Stimulated activated CD4-positive, alpha-beta T cell treated with anti-CD3 and anti-CD28 coated beads, Interleukin-4, amount 100 ng/mL, for 24 hours (primary cell): ENCODE measurements around the gene HHLA2.
"Not testable (repeated sequence)": the region's sequence is repeated elsewhere in the genome, so short reads cannot be mapped to it uniquely, and the experiment has no call there.

ENCODE experiments used
- DNase-seq: peaks from one replicate; pipeline ENCODE4 v3.0.0-alpha.2; 2020

Gene HHLA2

DNA sequence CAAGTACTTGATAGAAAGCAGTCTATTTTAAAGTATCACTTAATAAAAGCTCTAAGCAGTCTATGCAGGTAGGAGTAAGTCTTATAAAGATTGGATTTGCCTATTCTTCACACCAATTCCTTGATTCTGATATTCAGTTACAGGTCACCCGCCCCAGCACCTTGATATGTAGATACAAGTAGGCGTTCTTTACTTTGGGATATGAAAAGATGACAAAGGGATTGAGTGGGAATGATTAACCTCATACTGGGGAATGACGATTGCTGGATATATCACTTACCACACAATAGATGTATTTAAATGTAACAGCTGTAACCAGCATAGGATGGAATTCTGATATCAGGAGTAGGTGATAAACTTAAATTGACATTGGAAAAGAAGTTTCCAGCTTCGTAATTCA lies 47.1 kb downstream of the HHLA2 start:
- DNase-seq = no peak

- no peak for DNase-seq
These were observed 49.3 kb downstream of the HHLA2 start for GRCh38 chr3:108345492-108346205.

DNA sequence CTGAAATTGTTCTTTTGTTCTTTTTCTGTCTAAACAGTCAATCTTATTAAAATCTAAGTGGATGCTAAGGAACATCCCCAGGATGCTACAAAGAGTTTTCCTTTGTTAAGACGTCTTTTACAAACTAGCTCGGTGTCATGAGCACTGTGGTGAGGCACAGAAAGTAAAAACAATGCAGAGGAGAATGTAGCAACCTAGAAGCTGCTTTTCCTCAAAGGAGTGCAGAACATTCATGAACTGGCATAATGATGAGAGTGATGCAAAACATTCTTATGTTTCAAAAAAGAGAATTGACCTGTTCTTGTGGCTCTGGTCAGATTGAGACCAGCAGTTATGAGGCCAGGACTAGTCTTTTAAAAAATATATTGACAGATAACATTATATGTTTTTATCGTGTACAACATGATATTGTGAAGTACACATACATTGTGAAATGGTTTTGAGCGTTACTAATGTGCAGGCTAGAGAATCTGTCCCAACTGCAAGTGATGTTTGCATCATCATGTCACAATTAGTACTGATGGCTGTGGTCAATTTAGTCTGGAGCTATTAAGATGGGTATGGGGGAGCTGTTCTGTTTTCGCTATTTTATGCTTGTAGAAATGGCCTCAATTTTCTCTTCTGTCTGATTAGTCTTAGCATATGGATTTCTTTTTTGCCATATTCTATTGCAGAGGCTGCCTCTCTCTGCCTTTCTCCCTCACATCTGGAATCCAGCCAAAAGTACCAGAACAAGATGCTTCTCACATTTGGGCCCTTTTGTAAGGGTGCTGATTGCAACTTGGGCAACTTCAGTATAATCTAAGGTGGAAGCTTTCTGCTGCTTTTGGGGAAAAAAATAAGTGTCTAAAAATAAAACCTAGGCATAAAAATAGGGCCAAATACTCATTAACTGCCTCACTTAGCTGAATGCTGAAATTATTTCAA lies 50.2 kb downstream of the HHLA2 start:
- no peak for DNase-seq

- DNase-seq = no peak
These were observed 55.8 kb downstream of the HHLA2 start for GRCh38 chr3:108352176-108352575.

- no peak for DNase-seq
These were observed 58.2 kb downstream of the HHLA2 start for GRCh38 chr3:108354562-108354961.

GRCh38 chr3:108357042-108357441 lies 60.7 kb downstream of the HHLA2 start:
- DNase-seq = no peak

DNA sequence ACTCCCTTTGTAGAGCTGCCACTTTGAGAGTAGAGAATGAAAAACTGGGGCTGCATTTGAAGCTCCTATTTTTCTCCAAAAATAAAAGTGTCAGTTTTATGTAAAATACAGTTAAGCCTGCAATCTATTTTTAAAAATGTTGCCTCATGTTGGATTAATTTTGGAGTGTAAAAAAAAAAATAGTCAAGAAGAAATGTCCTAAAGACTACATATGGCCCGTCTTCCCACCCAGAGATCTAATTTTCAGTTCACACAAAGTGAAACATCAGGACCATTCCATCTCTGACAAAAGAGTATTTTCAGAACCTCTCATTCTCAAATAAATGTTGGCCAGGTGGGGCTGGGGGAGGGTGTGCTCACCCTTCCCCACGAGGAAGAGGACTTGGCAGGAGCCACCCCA lies 62.7 kb downstream of the HHLA2 start:
- no peak for DNase-seq

- no peak for DNase-seq
These were observed 79.7 kb downstream of the HHLA2 start for GRCh38 chr3:108376026-108376425.

GRCh38 chr3:108377384-108377783 lies 81.0 kb downstream of the HHLA2 start:
- no peak for DNase-seq

DNA sequence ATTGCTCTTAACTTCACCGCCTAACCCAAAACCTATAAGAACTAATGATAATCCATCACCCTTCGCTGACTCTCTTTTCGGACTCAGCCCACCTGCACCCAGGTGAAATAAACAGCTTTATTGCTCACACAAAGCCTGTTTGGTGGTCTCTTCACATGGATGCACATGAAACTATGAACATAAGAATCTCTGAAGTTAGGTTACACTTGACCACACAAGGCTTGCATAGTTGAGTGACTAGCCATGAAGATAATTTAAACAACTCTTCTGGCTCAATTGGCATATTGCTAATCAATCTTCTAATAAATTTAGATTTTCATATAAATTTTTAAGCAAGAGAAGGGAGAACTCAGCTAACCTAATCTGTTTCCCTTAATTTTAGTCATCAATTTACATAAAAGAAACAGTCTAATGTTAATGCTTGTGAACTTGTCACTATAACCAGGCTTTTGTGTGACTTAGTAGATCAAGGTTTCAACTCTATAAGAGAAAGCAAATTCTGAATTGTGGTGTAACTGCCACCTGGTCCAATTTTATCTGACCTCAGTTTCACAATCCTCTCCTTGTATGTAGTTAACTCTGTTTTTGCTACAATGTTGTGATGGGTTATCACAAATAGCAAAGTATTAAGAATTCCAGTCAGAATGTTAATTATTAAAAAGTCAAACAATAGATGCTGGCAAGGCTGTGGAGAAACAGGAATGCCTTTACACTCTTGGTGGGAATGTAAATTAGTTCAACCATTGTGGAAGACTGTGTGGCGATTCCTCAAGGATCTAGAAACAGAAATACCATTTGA lies 82.0 kb downstream of the HHLA2 start:
- no peak for DNase-seq

DNA sequence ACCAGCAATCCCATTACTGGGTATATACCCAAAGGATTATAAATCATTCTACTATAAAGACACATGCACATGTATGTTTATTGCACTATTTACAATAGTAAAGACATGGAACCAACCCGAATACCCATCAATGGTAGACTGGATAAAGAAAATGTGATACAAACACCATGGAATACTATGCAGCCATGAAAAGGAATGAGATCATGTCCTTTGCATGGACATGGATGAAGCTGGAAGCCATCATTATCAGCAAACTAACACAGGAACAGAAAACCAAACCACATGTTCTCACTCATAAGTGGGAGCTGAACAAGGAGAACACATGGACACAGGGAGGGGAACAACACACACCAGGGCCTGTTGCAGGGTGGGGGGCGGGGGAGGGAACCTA lies 82.6 kb downstream of the HHLA2 start:
- not testable (repeated sequence) for DNase-seq

GRCh38 chr3:108380128-108380795 lies 83.9 kb downstream of the HHLA2 start:
- DNase-seq = no peak

- no peak for DNase-seq
These were observed 85.3 kb downstream of the HHLA2 start for GRCh38 chr3:108381529-108382140.

DNA sequence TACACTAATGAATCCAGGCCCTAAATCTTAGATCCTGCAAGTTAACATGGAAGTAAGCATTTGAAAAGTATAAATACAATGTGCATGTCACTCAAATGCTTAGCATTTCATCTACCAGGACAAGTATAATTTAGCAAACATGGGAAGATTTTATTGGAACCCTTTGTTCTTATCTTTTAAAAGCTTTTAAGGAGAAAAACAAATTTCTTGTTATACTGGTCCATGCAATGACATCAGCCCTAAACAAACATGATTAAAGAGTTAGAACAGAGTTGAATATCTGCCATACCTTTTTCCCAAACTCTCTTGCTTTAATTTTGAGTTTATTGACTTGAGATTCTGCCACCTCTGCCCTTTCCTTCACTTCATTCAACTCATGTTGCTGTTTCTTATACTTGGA lies 87.0 kb downstream of the HHLA2 start:
- DNase-seq = no peak

DNA sequence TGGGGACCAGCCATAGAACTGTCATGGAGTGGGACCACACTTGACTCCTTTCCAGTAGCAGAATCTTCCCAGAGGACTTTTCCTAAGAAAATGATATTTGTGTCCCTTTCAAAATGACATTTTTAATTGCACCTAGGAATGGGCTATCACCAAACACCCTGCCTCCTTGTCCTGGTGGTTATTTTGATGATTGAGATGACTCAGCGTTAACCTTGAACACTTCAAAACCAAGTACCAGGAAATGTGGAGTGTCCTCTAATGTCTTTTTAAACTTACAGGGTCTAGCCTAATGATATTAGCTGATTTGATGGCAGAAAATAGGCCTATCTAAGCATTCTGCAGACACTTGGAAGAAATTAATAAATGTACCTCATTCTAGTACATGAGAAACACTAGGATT lies 90.7 kb downstream of the HHLA2 start:
- no peak for DNase-seq

GRCh38 chr3:108388136-108389132 lies 92.1 kb downstream of the HHLA2 start:
- peak; percentile 19 for DNase-seq

GRCh38 chr3:108389372-108389771 lies 93.0 kb downstream of the HHLA2 start:
- DNase-seq = no peak

DNA sequence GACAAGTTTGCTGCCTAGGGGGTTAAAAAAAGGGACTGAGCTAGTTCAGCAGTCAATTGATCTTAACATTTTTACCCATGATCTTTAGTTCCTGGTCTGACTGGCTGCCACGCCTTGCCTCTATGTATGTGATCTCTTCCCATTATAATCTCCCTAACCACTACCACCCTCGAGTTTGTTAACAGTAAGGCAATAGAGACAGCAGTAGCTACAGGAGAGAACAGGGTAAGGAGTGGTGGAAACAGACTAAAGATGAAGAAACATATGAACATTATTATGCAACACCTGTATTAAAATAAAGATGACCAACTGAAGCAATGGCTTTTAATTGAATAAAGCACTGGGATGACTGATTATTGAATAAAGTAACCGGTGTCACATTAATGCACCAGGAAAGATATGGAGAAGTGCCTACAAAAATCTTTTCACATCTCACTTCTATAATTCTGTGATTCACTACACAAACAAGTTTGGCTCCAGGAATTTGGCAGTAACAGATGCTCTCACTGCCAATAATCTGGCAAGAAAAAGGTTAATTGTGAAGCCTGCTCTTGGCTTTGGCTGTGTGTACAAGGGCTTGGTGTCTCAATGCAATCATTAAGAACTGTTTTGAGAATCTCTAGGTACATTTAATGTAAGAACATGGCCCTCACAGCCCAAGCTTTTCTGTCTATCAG lies 95.7 kb downstream of the HHLA2 start:
- DNase-seq = no peak

- DNase-seq = no peak
These were observed 97.0 kb downstream of the HHLA2 start for GRCh38 chr3:108393128-108393900.

- no peak for DNase-seq
These were observed 97.7 kb downstream of the HHLA2 start for GRCh38 chr3:108394016-108394415.
